Kidney capillary endothelial cell (primary cell): ENCODE data around the gene CCL4L2.
"Not testable (repeated sequence)": the region's sequence is repeated elsewhere in the genome, so short reads cannot be mapped to it uniquely, and the experiment has no call there.

Source experiments
- DNase-seq: peaks from one replicate; pipeline ENCODE4 v3.0.0-alpha.2; 2018; ENCODE audit warnings: low spot score

The CCL4L2 gene

DNA sequence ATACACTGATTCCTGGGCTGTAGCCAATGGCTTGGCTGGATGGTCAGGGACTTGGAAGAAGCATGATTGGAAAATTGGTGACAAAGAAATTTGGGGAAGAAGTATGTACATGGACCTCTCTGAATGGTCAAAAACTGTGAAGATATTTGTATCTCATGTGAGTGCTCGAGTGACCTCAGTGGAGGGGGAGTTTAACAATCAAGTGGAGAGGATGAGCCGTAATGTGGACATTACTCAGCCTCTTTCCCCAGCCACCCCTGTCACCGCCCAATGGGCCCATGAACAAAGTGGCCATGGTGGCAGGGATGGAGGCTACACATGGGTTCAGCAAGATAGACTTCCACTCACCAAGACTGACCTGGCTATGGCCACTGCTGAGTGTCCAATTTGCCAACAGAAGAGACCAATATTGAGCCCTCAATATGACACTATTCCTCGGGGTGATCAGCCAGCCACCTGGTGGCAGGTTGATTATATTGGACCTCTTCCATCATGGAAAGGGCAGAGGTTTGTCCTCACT is 10.8 kb downstream of the CCL4L2 start:
- DNase-seq: not testable (repeated sequence)

DNA sequence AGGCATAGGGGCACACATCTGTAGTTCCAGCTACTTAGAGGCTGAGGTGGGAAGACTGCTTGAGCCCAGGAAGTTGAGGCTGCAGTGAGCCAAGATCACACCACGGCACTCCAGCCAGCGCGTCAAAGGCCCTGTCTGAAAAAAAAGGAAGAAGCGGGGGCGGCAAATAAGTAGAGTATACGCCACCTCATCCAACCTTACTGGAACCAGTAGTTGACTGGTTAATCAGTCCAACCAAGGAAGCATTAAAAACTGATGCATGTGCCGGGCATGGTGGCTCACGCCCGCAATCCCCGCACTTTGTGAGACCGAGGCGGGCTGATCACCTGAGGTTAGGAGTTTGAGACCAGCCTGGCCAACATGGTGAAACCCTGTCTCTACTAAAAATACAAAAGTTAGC is 12.1 kb downstream of the CCL4L2 start:
- DNase-seq: not testable (repeated sequence)

DNA sequence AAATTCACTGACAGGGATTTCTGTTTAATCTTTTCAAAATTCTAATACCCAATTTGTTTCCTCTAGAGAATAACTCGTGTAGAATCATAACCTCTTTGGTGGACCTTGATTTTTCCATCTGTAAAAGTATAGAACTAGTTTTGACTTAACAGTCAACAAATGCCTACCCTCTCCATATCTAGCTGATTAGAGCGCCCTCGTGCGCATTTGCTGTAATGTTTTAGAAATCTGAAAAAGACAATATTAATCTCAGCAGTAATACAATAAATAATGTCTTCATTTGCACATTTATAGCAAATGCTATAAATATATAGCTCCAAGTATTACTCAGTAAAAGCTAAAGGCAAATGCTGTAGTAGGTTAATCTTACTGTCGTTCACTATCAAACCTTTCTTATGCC is 18.8 kb downstream of the CCL4L2 start:
- not testable (repeated sequence) for DNase-seq

DNA sequence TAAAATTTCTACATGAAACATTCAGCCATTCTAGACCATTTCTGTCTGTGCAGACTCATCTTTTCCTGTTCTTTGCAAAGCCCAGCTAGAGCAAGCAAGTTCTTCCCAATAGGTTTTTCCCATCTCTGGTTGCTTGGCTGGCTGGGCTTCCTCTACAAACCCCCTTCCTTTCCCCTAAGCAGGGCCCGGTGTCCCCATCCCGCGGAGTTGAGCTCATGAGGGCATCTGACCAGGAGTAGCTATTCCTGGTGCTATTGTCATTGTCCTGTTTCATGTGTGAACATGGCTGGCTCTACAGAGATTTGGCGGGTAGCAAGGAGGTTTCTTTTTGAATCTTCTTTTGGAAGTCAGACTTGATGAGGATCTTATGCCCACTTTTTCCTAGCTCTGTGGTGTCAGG is 31.2 kb downstream of the CCL4L2 start:
- not testable (repeated sequence) for DNase-seq
